Esophagus muscularis mucosa (tissue), 4 donors: ENCODE results near the gene HAAO.

ENCODE experiments used
- EP300 ChIP-seq: sonication (generic); formaldehyde crosslinking; IDR thresholded peaks from one replicate; pipeline ENCODE4 v1.6.1; 2017; ENCODE audit warnings: antibody characterized with exemption
- POLR2A ChIP-seq: fragments of 450-650 bp; IDR thresholded peaks from one replicate; pipeline ENCODE4 v1.6.1; 2017; ENCODE audit warnings: antibody characterized with exemption, moderate library complexity, mild to moderate bottlenecking, low read depth
- POLR2AphosphoS5 ChIP-seq, 2 donors: sonication (generic); formaldehyde crosslinking; IDR thresholded peaks; one replicate each; pipeline ENCODE4 v1.6.1; 2017; ENCODE audit warnings: antibody characterized with exemption in 2 of 2
- TF ChIP-seq, protein P1 (sequence below), 3 experiments: fragments of 200-600 bp in 2 of 3; fragments of 450-650 bp in 1 of 3; sonication (generic) in 2 of 3; IDR thresholded peaks; one replicate each; pipeline ENCODE4 v1.5.1; 2017 to 2019; ENCODE audit warnings: antibody characterized with exemption in 3 of 3, mild to moderate bottlenecking in 2 of 3, moderate library complexity in 1 of 3

DNA sequence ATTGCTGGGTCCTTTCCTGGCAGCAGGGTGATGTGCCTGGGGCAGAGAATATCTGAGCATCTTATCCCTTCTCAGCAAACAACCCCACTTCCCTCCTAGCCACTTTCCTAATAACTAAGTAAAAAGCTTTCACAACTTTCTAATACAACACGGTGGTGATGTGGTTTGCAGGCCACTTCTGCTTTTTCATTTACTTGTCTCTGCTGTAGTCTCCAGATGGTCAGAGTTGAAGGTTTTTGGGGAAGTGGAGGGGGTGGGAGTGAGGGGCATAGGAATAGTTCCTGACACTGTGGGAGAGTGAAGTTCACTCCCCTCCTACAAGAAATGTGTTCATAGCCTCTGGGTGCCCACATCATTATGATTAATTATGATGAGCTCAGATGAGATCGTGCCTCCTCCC, 40.1 kb downstream of the HAAO start:
- TF ChIP-seq, protein P1, sequence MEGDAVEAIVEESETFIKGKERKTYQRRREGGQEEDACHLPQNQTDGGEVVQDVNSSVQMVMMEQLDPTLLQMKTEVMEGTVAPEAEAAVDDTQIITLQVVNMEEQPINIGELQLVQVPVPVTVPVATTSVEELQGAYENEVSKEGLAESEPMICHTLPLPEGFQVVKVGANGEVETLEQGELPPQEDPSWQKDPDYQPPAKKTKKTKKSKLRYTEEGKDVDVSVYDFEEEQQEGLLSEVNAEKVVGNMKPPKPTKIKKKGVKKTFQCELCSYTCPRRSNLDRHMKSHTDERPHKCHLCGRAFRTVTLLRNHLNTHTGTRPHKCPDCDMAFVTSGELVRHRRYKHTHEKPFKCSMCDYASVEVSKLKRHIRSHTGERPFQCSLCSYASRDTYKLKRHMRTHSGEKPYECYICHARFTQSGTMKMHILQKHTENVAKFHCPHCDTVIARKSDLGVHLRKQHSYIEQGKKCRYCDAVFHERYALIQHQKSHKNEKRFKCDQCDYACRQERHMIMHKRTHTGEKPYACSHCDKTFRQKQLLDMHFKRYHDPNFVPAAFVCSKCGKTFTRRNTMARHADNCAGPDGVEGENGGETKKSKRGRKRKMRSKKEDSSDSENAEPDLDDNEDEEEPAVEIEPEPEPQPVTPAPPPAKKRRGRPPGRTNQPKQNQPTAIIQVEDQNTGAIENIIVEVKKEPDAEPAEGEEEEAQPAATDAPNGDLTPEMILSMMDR (IDR thresholded peaks at IDR 0.05) = no peak
- TF ChIP-seq POLR2A (no peak), EP300 (no peak), POLR2AphosphoS5 (IDR thresholded peaks at IDR 0.05) (no peak)
